ENCODE results near the gene ARHGAP1. TPM values are rescaled to one million over a fixed set of nuclear protein-coding genes. Genes with fewer than 3 reads are reported as not detected.

The ARHGAP1 gene
- total and polyA plus RNA-seq, 8 donors: 18.7 to 51.1 (median 28.4) TPM

DNA sequence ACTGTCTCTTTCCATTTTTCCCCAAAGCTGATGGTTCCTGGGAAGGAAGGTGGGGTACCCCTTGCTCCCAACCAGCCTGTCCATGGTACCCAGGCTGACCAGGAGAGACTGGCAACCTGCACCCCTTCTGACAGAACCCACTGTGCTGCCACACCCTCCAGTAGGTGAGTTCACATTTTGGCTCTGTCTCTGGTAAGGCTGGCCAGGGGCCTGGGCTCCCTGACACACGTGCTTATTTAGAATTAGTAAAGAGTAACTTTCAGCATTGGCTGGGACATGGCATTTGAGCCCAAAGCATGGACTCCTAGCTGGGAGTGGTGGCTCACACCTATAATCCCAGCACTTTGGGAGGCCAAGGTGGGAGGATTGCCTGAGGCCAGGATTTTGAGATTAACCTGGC, 35.1 kb downstream of the ARHGAP1 start:
- Histone ChIP-seq H3K9me3 (no peaks in the 10 kb centered on the region), H3K36me3 (peaks cover 4 to 73% (median 17%) of the 10 kb centered on the region in 3 donors), H3K27ac (no peak overlapping the region), H3K27me3 (no peaks in the 10 kb centered on the region), H3K4me1 (no peaks in the 10 kb centered on the region), H3K4me3 (no peak overlapping the region)
- intact Hi-C loops (cut with DNase I): no loop called here
- TF ChIP-seq, protein P1, sequence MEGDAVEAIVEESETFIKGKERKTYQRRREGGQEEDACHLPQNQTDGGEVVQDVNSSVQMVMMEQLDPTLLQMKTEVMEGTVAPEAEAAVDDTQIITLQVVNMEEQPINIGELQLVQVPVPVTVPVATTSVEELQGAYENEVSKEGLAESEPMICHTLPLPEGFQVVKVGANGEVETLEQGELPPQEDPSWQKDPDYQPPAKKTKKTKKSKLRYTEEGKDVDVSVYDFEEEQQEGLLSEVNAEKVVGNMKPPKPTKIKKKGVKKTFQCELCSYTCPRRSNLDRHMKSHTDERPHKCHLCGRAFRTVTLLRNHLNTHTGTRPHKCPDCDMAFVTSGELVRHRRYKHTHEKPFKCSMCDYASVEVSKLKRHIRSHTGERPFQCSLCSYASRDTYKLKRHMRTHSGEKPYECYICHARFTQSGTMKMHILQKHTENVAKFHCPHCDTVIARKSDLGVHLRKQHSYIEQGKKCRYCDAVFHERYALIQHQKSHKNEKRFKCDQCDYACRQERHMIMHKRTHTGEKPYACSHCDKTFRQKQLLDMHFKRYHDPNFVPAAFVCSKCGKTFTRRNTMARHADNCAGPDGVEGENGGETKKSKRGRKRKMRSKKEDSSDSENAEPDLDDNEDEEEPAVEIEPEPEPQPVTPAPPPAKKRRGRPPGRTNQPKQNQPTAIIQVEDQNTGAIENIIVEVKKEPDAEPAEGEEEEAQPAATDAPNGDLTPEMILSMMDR (IDR thresholded peaks at IDR 0.05): no peak
- ATAC-seq: no peak
- no peak for DNase-seq
- no peak for FAIRE-seq
- WGBS, 2 donors: 92% methylated on average over 1 of the region's 1 CpG

DNA sequence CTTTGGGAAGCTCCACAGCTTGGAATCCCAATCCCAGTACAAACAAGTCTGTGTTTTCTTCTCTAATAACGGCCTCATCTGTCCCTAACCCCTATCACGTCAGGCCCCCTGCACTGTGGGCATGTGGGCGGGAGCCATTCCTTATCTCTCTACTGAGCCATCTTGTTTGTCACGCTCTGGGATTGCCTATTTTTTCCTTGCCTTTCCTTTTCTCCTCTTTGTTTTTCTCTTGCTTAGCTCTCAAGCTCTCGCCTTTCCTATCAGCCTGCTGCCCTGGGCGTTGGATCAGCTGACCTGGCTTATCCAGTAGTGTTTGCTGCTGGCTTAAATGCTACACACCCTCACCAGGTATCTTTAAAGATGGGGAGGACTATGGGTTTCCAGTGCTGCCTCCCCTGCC, 35.8 kb downstream of the ARHGAP1 start:
- DNase-seq (no peak), ATAC-seq (no peak), FAIRE-seq (no peak)
- H3K27me3 ChIP-seq: no peaks in the 10 kb centered on the region
- no peaks in the 10 kb centered on the region for H3K9me3 ChIP-seq
- TF ChIP-seq, protein P1 (IDR thresholded peaks at IDR 0.05): no peak
- H3K36me3 ChIP-seq: peaks cover 4 to 68% (median 17%) of the 10 kb centered on the region in 3 donors
- no peak overlapping the region for H3K27ac ChIP-seq
- no peaks in the 10 kb centered on the region for H3K4me1 ChIP-seq
- WGBS, 2 donors: 70 to 72% methylated on average over 6 of the region's 6 CpGs
- intact Hi-C loops (cut with DNase I): no loop called here
- no peak overlapping the region for H3K4me3 ChIP-seq

DNA sequence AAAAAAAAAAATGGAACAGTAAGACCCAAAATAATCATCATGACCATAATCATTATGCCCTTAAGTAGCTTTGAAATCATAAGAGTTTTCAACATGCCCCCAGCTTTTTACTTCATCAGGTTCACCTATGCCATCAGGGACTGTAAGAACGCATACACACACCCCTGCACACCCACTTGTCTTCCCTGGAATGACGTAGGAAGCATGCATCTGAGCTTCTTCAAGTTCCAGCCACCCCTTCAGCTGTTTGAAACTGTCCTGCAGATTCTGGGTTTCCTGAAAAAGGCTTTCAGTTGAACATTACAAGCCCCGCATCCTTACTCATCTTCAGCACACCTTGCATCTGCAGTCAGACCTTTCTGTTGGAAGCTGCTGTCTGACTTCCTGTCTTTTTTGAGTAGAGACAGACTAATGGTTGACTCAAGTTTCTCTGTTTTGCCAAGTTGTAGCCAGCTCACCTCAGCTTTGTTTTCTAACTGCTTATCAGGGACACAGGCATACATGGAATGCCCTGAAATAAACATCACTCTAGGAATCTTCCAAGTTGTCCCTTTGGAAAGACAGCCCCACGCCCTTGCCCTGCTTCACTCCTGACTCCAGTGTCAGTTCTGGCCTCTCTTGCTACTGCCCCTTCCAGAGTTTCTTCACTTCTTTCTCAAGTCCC, 37.0 kb downstream of the ARHGAP1 start:
- TF ChIP-seq, protein P1 (IDR thresholded peaks at IDR 0.05): no peak
- intact Hi-C loops (cut with DNase I): no loop called here
- no peak overlapping the region for H3K4me3 ChIP-seq
- no peaks in the 10 kb centered on the region for H3K4me1 ChIP-seq
- ATAC-seq (no peak), FAIRE-seq (no peak), DNase-seq (no peak)
- H3K36me3 ChIP-seq: peaks cover under 1 to 68% (median 11%) of the 10 kb centered on the region in 3 donors
- H3K27me3 ChIP-seq: no peaks in the 10 kb centered on the region
- no peaks in the 10 kb centered on the region for H3K9me3 ChIP-seq
- 84 to 86% methylated on average over 4 of the region's 4 CpGs for WGBS, 2 donors
- H3K27ac ChIP-seq: no peak overlapping the region

DNA sequence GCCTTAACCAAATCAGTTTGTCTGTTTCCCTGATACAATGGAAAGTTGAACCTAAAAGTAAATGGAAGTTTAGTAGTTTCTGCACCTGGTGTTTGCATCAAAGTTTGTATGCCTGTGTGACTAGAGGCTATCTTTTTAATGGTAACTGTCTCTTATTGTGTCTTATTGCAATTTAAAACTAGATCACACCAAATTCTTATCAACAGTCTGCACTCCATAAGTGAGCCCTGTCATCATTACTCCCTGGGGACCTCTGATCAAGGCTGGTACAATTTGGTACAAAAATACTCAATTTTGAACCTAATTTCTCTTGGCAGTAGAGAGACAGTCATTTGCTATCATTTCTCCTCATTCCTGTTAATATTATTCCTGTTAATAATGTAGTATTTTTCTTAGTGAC, 38.1 kb downstream of the ARHGAP1 start:
- intact Hi-C loops (cut with DNase I): no loop called here
- no peaks in the 10 kb centered on the region for H3K9me3 ChIP-seq
- no peak overlapping the region for H3K27ac ChIP-seq
- no peaks in the 10 kb centered on the region for H3K4me1 ChIP-seq
- no peak for DNase-seq
- no peak for ATAC-seq
- H3K36me3 ChIP-seq: peaks cover 5 to 68% (median 12%) of the 10 kb centered on the region in 3 donors
- no peak for FAIRE-seq
- no peaks in the 10 kb centered on the region for H3K27me3 ChIP-seq
- no peak overlapping the region for H3K4me3 ChIP-seq
- TF ChIP-seq, protein P1 (IDR thresholded peaks at IDR 0.05): no peak

DNA sequence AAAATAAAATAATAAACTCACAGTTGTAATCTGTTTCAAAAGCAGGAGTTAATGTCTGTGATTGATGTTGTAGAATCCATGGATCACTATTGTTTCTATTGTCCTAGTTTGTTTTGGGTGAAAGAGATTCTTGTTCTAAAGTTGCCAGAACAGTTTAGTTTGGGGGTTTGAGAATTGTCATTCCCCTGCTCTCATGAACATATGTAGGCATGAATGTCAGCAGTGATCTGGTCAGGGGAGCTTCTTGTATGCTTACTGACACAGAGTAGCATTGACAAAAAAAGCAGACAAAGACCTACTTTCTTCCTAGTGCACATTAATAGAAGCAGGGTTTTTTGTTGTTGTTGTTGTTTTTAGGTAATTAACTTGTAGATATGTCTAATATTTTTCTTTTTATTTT, 38.6 kb downstream of the ARHGAP1 start:
- H3K27me3 ChIP-seq: no peaks in the 10 kb centered on the region
- no peaks in the 10 kb centered on the region for H3K9me3 ChIP-seq
- TF ChIP-seq, protein P1 (IDR thresholded peaks at IDR 0.05): no peak
- intact Hi-C loops (cut with DNase I): no loop called here
- FAIRE-seq (no peak), DNase-seq (no peak), ATAC-seq (no peak)
- H3K4me3 ChIP-seq: no peak overlapping the region
- H3K4me1 ChIP-seq: no peaks in the 10 kb centered on the region
- no peak overlapping the region for H3K27ac ChIP-seq
- peaks cover 5 to 68% (median 17%) of the 10 kb centered on the region in 3 donors for H3K36me3 ChIP-seq
